Left renal pelvis (tissue), 4 donors: ENCODE measurements around the gene NR2F1-AS1. TPM values are rescaled to one million over a fixed set of nuclear protein-coding genes. Genes with fewer than 3 reads are reported as not detected.
"Not testable (repeated sequence)": the region's sequence is repeated elsewhere in the genome, so short reads cannot be mapped to it uniquely, and the experiment has no call there.

Experiments
- DNase-seq, 4 donors: peaks; one replicate each; pipeline ENCODE4 v3.0.0-alpha.2; 2013; ENCODE audit warnings: low read depth in 4 of 4, low spot score in 3 of 4
- polyA plus RNA-seq, 4 donors: library from polyadenylated mRNA; unstranded; fragments of 120-200 nt; gene quantifications; one replicate each; pipeline ENCODE4 v1.2.1, GENCODE V29; 2013; ENCODE audit not compliant: insufficient read length in 4 of 4

The NR2F1-AS1 gene
- polyA plus RNA-seq, 4 donors, result 52.4 to 104 (median 60.8) TPM

GRCh38 chr5:93402451-93402850 is 178.6 kb downstream of the NR2F1-AS1 start:
- no peak for DNase-seq

- no peak for DNase-seq
Measured at GRCh38 chr5:93401634-93402213, 179.3 kb downstream of the NR2F1-AS1 start.

- no peak for DNase-seq
Measured at GRCh38 chr5:93399675-93400074, 181.3 kb downstream of the NR2F1-AS1 start.

GRCh38 chr5:93395971-93396379 is 185.0 kb downstream of the NR2F1-AS1 start:
- no peak for DNase-seq

GRCh38 chr5:93395010-93395409 is 186.0 kb downstream of the NR2F1-AS1 start:
- DNase-seq, result no peak

GRCh38 chr5:93394301-93394700 is 186.7 kb downstream of the NR2F1-AS1 start:
- no peak for DNase-seq

GRCh38 chr5:93391169-93391568 is 189.8 kb downstream of the NR2F1-AS1 start:
- not testable (repeated sequence) for DNase-seq

- DNase-seq, result no peak
Measured at GRCh38 chr5:93385655-93386054, 195.4 kb downstream of the NR2F1-AS1 start.

GRCh38 chr5:93384995-93385394 is 196.0 kb downstream of the NR2F1-AS1 start:
- no peak for DNase-seq

- DNase-seq, result no peak
Measured at GRCh38 chr5:93384026-93384425, 197.0 kb downstream of the NR2F1-AS1 start.

- no peak for DNase-seq
Measured at GRCh38 chr5:93382188-93382825, 198.7 kb downstream of the NR2F1-AS1 start.

GRCh38 chr5:93381057-93381456 is 200.0 kb downstream of the NR2F1-AS1 start:
- DNase-seq, result no peak

- DNase-seq, result no peak
Measured at GRCh38 chr5:93378073-93378472, 202.9 kb downstream of the NR2F1-AS1 start.

GRCh38 chr5:93371893-93372292 is 209.1 kb downstream of the NR2F1-AS1 start:
- DNase-seq, result no peak

GRCh38 chr5:93364378-93364777 is 216.6 kb downstream of the NR2F1-AS1 start:
- no peak for DNase-seq

GRCh38 chr5:93360436-93361088 is 220.5 kb downstream of the NR2F1-AS1 start:
- no peak for DNase-seq

- no peak for DNase-seq
Measured at GRCh38 chr5:93359960-93360305, 221.1 kb downstream of the NR2F1-AS1 start.

Other genes with a start within 250 kb of the NR2F1-AS1 start
- 100 to 1,000 TPM; 223 to 932 (median 260) TPM for gene NR2F1, start 2.0 kb upstream of the NR2F1-AS1 start, polyA plus RNA-seq
- under 1 TPM; 0.01 to 0.06 (median 0.04) TPM for gene POU5F2, start 160.4 kb upstream of the NR2F1-AS1 start, polyA plus RNA-seq